OCI-LY7 (cell line): ENCODE data around the gene TMEM54. TPM values are rescaled to one million over a fixed set of nuclear protein-coding genes. Genes with fewer than 3 reads are reported as not detected.

Experiments used
- BruUV-seq: library from RNA; stranded (reverse); fragments of 400-500 nt; replicated peaks from 2 replicates; lab custom pipeline; 2021; lab: Mats Ljungman, UMichigan
- CTCF ChIA-PET: fragments of 300-600 bp; sonication (Branson Sonifier 250); formaldehyde crosslinking; loops from one replicate; lab custom pipeline; 2022; ENCODE audit warnings: antibody characterized with exemption; ENCODE audit not compliant: unreplicated experiment; lab: Charles Lee
- POLR2A ChIA-PET: fragments of 300-600 bp; sonication (Branson Sonifier 250); formaldehyde crosslinking; loops from one replicate; lab custom pipeline; 2022; ENCODE audit warnings: antibody characterized with exemption; lab: Charles Lee
- DNase-seq: peaks from one replicate; pipeline ENCODE4 v3.0.0-alpha.2; 2015; ENCODE audit warnings: low spot score
- H2AFZ ChIP-seq: fragments of 200-600 bp; sonication (generic), shearing (Covaris generic); 2 replicates; pipeline ENCODE4 v1.6.1; 2014; ENCODE audit warnings: mild to moderate bottlenecking, antibody characterized with exemption, low read length, moderate library complexity
- H3K27ac ChIP-seq: fragments of 200-600 bp; sonication (generic); 2 replicates; pipeline ENCODE4 v1.5.1; 2014; ENCODE audit warnings: mixed run types, low read depth, mild to moderate bottlenecking, moderate library complexity, low read length, inconsistent platforms; ENCODE audit not compliant: poor library complexity, severe bottlenecking
- H3K36me3 ChIP-seq: fragments of 200-600 bp; sonication (generic); 2 replicates; pipeline ENCODE4 v1.6.1; 2014; ENCODE audit warnings: mild to moderate bottlenecking, antibody characterized with exemption, low read length, moderate library complexity, mixed read lengths; ENCODE audit not compliant: insufficient read depth
- H3K4me1 ChIP-seq: fragments of 200-600 bp; sonication (generic); 2 replicates; pipeline ENCODE4 v1.5.1; 2014; ENCODE audit warnings: mild to moderate bottlenecking, low read length; ENCODE audit not compliant: insufficient read depth, poor library complexity, severe bottlenecking
- H3K4me2 ChIP-seq: fragments of 200-600 bp; sonication (generic); 2 replicates; pipeline ENCODE4 v1.6.1; 2014; ENCODE audit warnings: mild to moderate bottlenecking, low read length
- H3K4me3 ChIP-seq: fragments of 200-600 bp; sonication (generic); 2 replicates; pipeline ENCODE4 v1.5.1; 2014; ENCODE audit warnings: mild to moderate bottlenecking, low read depth, low read length; ENCODE audit not compliant: poor library complexity, severe bottlenecking
- H3K79me2 ChIP-seq: fragments of 200-600 bp; sonication (generic); 2 replicates; pipeline ENCODE4 v1.6.1; 2016; ENCODE audit warnings: low read depth, mild to moderate bottlenecking, low read length, moderate library complexity, mixed read lengths; ENCODE audit not compliant: insufficient read depth
- H3K9me2 ChIP-seq: fragments of 200-600 bp; sonication (generic); 2 replicates; pipeline ENCODE4 v1.6.1; 2016; ENCODE audit warnings: mild to moderate bottlenecking, low read length, mixed read lengths; ENCODE audit not compliant: insufficient read depth
- H3K9me3 ChIP-seq: fragments of 200-600 bp; sonication (generic); 2 replicates; pipeline ENCODE4 v1.6.1; 2014; ENCODE audit warnings: mild to moderate bottlenecking, mixed run types, low read length, mixed read lengths
- H4K20me1 ChIP-seq: fragments of 200-600 bp; sonication (generic); 2 replicates; pipeline ENCODE4 v1.6.1; 2014; ENCODE audit warnings: mild to moderate bottlenecking, antibody characterized with exemption, low read length, moderate library complexity, mixed read lengths; ENCODE audit not compliant: insufficient read depth
- EZH2phosphoT487 ChIP-seq: fragments of 200-600 bp; sonication (generic); IDR thresholded peaks from 2 replicates; pipeline ENCODE4 v1.6.1; 2018; ENCODE audit warnings: low read depth, borderline replicate concordance, mild to moderate bottlenecking, mixed run types, antibody characterized with exemption, low read length, moderate library complexity, mixed read lengths
- intact Hi-C: fragments of 100-400 bp; cut with micrococcal nuclease; formaldehyde crosslinking; loops from one replicate; pipeline ENCODE4 v1.10.0; 2022; ENCODE audit not compliant: unreplicated experiment
- total RNA-seq, 2 experiments: library from RNA; depleted of rRNA in 1 of 2; stranded (reverse); fragments of >200 nt in 1 of 2; shearing (Covaris generic) in 1 of 2; gene quantifications; 2 replicates each; pipeline ENCODE4 v1.2.3, GENCODE V29; 2014 to 2022
- TF ChIP-seq, protein P1 (sequence below): fragments of 200-600 bp; sonication (generic); conservative IDR thresholded peaks from 2 replicates; pipeline ENCODE4 v1.5.1; 2014; ENCODE audit warnings: mild to moderate bottlenecking, antibody characterized with exemption, low read length, moderate library complexity, mixed read lengths

TMEM54 gene
- total RNA-seq, 2 experiments from 2014 or later = 0.93 to 3.1 TPM

DNA sequence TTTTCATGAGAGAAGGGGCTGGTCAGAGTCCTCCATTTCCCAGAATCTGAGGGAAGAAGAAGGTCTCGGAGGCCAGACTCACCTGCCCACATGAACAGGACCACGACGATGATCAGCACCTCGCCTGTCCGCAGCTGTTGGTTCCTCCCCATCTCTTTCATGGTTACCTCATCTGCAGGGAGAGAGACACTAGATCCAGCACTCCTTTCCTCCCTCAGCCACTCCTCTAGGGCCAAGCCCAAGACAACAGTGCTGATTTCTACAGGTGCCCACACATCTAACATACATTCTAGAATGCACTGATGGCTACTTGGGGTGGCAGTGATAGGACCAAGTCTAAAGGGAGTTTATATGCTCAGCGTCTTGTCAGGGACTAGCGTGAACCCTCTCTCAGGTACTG lies 33.5 kb downstream of the TMEM54 start:
- no TSS peak for BruUV-seq

DNA sequence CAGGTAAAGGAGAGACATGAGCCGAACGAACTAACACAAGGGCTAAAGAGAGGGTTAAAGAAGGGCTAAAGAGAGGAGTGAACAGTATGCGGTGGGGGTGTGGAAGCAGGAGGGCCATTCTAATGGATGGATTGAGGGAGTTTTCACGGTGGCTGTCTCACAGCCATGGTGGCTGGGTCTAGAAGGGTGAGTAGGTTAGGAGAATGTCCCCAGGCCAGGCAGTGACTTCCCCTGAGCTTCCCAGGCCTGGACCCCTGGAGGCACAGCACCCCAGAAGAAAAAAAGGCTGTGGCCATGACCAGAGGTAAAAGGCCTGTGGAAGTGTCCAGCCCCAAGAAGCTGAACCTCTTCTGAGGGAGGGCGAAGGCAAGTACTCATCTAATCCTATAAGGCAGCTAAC lies 34.0 kb downstream of the TMEM54 start:
- no peak overlapping the region for H2AFZ ChIP-seq
- CTCF ChIA-PET = interaction anchor here (1.0 kb wide), 1 partner anchor 24 kb away, joined by 3 read pairs; no protein-coding TSS in a partner anchor
- POLR2A ChIA-PET = interaction anchor here (0.6 kb wide), 1 partner anchor 322 kb away, joined by 4 read pairs; no protein-coding TSS in a partner anchor
- H4K20me1 ChIP-seq = no peaks in the 10 kb centered on the region
- no peak overlapping the region for H3K4me3 ChIP-seq
- peaks cover 14% of the 10 kb centered on the region for H3K36me3 ChIP-seq
- peaks cover 14% of the 10 kb centered on the region for H3K4me1 ChIP-seq
- no peak overlapping the region for H3K27ac ChIP-seq
- no peaks in the 10 kb centered on the region for H3K9me3 ChIP-seq
- H3K4me2 ChIP-seq = no peak overlapping the region
- no peaks in the 10 kb centered on the region for H3K79me2 ChIP-seq
- TF ChIP-seq EZH2phosphoT487 = no peak
- TF ChIP-seq, protein P1, sequence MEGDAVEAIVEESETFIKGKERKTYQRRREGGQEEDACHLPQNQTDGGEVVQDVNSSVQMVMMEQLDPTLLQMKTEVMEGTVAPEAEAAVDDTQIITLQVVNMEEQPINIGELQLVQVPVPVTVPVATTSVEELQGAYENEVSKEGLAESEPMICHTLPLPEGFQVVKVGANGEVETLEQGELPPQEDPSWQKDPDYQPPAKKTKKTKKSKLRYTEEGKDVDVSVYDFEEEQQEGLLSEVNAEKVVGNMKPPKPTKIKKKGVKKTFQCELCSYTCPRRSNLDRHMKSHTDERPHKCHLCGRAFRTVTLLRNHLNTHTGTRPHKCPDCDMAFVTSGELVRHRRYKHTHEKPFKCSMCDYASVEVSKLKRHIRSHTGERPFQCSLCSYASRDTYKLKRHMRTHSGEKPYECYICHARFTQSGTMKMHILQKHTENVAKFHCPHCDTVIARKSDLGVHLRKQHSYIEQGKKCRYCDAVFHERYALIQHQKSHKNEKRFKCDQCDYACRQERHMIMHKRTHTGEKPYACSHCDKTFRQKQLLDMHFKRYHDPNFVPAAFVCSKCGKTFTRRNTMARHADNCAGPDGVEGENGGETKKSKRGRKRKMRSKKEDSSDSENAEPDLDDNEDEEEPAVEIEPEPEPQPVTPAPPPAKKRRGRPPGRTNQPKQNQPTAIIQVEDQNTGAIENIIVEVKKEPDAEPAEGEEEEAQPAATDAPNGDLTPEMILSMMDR = no peak
- intact Hi-C loops = no loop called here
- no peak for DNase-seq
- H3K9me2 ChIP-seq = no peaks in the 10 kb centered on the region
- BruUV-seq = no TSS peak

More for the DNA sequence above, 33.5 kb downstream of the TMEM54 start:
- Histone ChIP-seq H3K4me2 (no peak overlapping the region), H3K36me3 (peaks cover 11% of the 10 kb centered on the region), H3K9me3 (no peaks in the 10 kb centered on the region), H3K4me3 (no peak overlapping the region), H3K79me2 (no peaks in the 10 kb centered on the region), H4K20me1 (no peaks in the 10 kb centered on the region), H3K9me2 (no peaks in the 10 kb centered on the region), H2AFZ (no peak overlapping the region), H3K27ac (no peak overlapping the region), H3K4me1 (peaks cover 19% of the 10 kb centered on the region)
- no peak for DNase-seq
- intact Hi-C loops = no loop called here
- TF ChIP-seq, protein P1 = no peak
- no peak for TF ChIP-seq EZH2phosphoT487
- CTCF ChIA-PET = no interaction called here
- POLR2A ChIA-PET = no interaction called here

DNA sequence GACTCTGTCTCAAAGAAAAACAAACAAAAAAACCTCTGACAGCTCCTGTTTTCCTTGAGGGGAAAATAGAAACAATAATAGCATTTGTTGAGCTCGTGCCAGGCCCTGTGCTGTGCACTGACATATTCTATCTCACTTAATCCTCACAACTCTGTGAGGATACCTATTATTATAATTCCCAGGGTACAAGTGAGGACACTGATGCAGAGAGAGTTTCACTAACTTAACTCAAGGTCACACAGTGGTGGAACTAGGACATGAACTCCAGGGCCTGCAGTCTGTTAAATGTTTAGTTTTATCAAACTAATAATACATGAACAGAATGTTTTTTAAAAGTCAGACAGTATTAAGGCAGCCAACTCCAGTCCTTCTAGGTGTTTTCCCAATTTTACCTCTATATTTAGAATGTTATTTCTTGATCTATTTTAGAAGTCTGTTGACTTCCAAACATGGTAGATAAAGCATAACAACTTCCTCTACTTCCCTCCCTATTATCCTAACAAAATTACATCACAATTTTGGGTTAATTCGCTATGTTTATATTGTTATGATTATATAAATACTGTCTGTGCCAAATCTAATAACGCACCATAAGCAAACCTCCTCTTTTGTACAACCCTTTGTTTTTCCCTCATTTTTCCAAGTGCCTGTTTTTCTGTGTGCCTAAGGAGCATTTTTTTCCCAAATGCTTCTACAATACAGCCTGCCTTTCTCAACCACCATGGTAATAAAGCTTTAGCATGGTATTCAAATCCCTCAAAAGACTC lies 35.4 kb downstream of the TMEM54 start:
- TF ChIP-seq EZH2phosphoT487 = no peak
- TF ChIP-seq, protein P1 = no peak
- Histone ChIP-seq H3K9me2 (no peaks in the 10 kb centered on the region), H4K20me1 (no peaks in the 10 kb centered on the region), H3K4me1 (peaks cover under 1% of the 10 kb centered on the region), H3K27ac (no peak overlapping the region), H3K4me3 (no peak overlapping the region), H3K9me3 (no peaks in the 10 kb centered on the region), H2AFZ (no peak overlapping the region), H3K79me2 (no peaks in the 10 kb centered on the region), H3K36me3 (peaks cover 21% of the 10 kb centered on the region), H3K4me2 (no peak overlapping the region)
- CTCF ChIA-PET = no interaction called here
- no peak for DNase-seq
- BruUV-seq = no TSS peak
- POLR2A ChIA-PET = no interaction called here
- intact Hi-C loops = no loop called here
